NCI-H226 (cell line): ENCODE measurements around the gene ACYP1.

ENCODE experiments used
- DNase-seq: peaks from one replicate; pipeline ENCODE4 v3.0.0-alpha.2; 2015

ACYP1 gene

DNA sequence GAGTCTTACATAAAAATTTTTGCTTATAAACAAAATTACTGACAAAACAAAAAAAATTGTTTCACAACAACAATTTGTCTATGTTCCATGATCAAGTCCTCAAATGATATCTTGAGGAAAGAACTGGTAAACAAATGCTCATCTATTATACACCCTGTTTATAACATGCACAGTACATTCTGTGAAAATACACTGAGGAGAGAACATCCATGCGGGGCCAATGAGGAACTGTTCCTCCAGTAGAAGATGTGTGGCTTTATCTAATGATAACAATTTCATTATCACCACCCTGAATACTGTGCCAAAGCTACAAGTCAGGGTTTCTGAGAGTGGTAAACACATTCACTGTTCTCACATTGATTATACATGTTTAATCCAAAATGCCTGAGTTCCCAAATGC is 23.3 kb downstream of the ACYP1 start:
- no peak for DNase-seq

DNA sequence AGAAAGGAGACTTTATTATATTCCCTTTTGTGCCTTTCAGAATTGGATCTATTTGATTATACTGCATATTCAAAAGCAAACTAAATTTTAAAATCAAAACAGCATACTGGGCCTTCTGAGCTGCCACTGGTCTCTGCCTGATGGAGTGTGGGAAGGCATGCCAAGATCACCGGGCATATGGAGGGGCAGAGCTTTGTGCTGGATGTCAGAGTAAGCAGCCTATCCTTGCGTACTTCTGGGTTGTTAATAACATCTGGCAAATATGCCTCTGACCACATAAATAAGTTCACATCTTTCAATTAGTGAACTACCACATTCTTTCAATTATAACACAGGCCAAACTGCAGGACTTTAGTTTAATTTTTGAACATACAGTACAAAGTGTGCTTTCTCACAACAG is 30.9 kb downstream of the ACYP1 start:
- DNase-seq, result no peak

DNA sequence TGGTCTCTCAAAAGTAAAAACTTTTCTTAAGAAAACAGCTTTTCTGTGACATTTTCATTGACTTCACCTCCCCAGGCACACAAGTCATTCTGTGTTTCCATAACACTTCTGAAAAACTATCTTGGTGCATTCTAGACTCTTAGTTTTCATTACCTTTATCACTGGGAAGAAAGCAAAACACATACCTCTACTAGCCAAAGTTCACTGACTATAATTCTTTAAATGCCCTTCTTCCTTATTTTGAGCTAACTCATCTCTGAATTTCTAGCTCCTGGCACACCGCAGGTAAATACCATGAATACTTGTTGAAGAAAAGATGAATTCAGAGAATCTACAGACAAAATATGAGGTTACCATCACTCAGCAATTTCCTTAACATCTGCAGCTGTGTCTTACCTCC is 33.7 kb downstream of the ACYP1 start:
- no peak for DNase-seq

DNA sequence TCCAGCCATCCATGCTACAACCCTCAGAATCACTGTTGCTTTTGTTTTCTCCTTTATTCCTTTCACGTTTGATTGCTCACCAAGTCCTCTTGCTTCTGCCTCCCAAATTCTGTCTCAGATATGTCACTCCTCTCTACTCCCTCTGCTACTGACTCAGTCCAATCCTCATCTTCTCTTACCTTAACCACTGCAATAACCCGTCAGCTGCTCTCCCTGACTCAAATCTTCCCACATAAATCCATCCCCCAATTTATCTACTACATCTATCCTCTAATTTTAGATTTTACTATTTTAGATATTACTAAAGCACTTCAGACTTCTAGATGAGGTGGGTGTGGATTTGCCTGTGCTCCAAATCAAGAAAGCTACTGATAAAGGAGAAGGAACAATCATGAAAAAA is 37.9 kb downstream of the ACYP1 start:
- DNase-seq, result no peak

DNA sequence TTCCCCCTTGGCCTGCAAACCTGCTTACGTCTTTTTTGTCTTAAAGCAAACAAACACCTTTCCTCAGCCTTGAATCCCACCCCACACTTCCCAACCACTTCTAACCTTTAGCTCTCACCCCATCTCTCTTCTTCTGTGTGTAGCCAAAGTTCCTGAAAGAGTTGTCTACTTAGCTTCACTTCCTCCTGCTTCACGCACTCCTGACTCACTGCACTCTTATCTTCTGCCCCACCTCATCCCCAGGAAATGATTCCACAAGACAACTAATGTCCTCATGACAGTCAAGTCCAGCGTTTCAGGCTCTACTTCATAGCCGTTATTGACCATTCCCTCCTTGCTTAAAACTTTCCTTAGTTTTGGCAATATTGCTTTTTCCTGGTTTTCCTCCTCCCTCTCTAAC is 38.7 kb downstream of the ACYP1 start:
- DNase-seq, result peak; percentile 62

DNA sequence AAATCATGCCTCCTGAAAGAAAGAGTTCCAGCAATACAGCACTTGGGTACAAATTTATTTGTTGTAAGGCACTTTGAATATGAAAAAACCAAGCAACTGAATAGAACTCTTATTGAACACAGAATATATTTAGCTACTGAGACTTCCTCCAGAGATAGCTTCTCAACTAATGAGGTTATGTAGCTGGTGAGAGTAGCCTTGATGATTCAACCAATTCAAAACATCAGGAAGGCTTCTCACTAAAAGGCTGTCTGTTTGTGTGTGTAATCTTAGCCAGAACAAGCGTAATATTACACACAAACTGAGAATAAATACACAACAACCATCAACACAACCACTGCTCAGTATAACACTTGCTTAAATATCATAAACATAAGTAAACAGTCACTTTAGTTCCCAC is 40.7 kb downstream of the ACYP1 start:
- no peak for DNase-seq

DNA sequence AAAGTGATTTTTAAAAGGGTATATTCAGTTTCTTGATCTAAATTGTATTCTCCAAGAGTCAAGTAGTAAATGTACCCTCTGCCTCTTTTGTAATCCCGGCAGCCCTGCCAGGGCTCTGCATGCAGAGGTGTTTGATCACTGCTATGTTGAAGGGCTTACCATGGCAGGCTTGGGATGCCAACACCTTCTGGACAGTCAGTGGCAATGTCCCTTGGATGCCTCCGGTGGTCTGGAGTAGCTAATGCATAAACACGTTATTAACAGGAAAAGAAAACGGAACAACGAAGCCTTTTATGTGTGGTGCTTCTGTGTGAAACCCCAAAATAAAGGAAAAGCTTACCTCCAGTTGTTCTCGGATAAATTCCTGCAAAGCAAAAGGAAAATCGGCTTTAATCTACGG is 41.2 kb downstream of the ACYP1 start:
- DNase-seq, result no peak

DNA sequence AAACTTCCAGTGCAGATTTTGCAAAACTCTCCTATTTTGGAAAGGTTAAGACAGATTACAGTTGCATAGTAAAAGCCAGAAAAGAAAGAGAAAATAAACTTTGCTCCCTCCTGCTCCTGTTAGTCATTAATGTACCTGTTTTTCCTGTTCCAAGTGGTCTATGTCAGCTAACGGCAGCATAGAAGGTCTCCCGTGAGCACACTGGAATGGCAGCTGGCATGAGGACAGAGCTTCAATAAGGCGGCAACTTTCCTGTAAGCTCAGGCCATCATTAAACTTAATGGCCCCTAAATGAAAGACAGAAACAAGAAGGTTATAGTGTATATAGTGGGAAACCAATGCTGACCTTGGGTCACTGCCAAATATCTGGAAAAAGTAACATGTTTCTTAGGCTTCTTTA is 45.1 kb downstream of the ACYP1 start:
- no peak for DNase-seq

DNA sequence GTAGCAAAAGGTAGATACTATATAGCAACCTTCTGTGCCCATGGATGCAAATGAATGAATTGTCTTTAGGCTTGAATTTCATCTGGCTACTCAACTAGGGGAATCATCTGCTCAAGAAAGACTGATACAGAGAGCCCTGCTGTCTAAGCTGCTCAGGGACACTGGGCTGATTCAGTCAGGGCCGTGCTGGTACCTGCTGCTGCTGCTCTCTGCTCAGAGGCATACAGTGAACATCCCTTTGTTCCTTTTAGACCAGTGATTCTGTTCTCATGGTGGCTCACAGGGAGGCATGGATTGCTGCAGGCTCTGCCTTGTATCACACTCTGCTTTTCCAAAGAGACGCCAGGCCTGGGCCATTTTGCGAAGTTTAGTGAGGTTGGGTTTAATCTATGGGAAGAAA is 47.0 kb downstream of the ACYP1 start:
- DNase-seq, result no peak

DNA sequence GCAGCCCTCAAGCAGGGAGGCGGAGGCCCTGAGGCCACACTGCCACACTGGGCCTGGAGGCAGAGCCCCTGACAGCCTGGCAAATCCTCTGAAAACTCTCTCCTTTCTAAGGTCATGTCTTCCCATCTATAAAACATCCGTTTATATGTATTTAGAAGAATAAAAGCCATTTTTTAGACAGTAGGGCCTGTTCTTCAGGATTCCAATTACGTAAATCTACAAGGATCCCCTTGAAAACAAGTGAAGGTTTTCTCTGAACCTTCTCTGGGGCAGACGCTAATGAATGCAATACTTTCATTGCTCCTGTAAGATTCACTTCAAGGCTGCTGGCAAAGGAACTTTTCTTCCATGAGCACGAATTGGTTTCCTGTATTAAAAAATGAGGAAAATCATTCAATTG is 48.3 kb downstream of the ACYP1 start:
- DNase-seq, result no peak

DNA sequence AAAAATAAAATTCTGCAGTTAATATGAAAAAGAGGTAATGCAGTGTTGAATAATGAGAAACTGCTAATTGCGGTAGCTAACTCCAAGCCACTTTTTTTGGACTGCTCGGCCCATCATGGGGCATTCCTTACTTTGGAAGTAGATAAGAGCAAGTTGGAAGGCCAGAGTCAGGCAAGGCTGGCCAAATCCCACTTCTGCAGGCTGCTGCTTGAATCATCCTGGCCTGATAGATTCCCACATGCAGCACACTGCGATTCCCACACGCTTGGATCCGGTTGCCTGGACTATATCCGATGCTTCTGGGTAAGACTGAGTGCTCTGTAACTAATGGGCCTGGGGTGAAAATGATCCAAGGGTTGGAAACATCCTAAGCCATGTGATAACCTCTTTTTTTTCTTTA is 50.5 kb downstream of the ACYP1 start:
- DNase-seq, result no peak

DNA sequence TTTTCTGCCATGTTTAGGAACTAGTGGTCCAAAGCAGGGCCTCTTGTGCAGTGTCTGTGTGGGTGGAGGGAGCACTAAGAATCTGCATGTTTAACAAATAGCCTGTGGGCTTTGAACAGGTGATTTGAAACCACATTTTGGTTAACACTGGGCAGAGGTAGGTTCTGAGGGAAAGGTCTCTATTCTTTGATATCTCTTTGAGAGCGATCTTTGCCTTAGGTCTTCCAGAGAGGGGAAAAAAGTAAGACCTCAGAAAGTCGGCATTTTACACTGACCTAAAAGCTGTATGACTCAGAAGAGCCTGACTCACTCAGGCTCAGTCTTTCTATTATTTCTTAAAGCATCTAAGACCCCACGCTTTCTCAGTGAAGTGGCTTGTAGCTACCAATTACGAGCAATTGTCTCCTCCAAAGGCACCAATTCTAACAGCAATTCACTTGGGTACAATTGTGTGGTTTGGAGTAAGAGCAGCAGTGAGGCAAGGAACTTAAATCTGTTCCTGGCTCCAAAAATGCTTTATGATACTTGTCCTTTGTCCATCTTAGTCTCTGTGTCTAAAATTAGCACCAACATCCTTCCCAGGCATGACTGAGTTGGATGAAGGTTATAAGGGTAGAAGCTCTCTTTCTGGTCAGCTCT is 52.3 kb downstream of the ACYP1 start:
- peak; percentile 13 for DNase-seq

DNA sequence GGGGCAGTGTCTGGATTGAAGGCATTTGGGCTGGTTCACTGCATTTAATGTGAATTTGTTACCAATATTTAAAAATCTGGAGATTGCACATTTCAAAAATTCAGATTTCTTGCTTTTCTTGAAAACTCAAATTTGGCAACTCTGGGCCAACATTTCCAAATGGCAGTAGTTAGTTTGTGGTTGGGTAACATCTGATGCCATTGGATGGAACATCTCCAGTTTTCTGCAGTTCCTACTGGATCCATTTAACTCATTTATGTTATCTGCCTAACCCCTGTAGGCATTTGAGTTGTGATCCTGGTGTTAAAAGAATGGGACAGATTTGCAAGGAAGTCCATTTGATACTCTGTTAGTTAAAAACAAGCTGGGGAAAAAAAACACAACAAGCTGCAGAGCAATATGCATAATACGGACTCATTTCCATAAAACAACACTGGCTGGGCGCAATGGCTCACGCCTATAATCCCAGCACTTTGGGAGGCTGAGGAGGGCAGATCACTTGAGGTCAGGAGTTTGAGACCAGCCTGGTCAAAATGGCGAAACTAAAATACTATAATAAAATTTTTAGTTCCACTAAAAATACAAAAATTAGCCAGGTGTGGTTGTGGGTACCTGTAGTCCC is 53.2 kb downstream of the ACYP1 start:
- no peak for DNase-seq

DNA sequence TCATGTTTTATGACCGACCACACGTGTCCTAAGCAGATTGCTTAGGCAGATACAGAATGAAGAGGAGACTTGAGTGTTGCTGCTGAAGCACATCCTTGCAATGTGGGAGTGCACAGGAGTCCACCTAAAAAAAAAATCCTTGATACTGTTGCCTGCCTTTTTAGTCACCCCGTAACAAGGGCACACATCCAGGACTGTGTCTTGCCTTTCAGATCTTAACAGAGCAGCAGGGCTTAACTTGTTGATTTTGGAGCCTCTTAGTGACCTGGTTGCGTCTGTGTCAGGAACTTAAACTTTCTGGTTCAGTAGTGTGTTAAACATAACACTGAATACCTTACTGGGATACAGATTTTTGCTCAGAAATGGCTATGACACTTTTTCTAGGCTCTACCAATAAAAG is 54.6 kb downstream of the ACYP1 start:
- DNase-seq, result no peak

DNA sequence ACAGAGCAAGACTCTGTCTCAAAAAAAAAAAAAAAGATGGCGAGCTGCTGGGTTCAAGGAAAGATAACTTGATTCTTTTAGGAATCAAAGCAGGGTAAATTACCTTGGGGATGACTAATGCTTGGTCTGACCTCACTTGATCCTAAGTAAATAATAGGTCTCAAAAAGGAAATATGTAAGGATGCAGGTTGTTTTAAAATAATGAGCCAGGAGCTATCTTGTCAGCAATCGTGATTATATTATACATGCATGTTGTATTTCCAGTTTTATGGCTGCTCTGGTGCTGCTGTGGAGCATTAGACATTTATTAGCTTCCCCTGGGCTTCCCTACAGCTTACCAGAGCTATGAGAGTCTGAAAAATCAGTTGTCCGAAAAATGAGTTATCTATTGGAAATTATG is 58.5 kb downstream of the ACYP1 start:
- no peak for DNase-seq

DNA sequence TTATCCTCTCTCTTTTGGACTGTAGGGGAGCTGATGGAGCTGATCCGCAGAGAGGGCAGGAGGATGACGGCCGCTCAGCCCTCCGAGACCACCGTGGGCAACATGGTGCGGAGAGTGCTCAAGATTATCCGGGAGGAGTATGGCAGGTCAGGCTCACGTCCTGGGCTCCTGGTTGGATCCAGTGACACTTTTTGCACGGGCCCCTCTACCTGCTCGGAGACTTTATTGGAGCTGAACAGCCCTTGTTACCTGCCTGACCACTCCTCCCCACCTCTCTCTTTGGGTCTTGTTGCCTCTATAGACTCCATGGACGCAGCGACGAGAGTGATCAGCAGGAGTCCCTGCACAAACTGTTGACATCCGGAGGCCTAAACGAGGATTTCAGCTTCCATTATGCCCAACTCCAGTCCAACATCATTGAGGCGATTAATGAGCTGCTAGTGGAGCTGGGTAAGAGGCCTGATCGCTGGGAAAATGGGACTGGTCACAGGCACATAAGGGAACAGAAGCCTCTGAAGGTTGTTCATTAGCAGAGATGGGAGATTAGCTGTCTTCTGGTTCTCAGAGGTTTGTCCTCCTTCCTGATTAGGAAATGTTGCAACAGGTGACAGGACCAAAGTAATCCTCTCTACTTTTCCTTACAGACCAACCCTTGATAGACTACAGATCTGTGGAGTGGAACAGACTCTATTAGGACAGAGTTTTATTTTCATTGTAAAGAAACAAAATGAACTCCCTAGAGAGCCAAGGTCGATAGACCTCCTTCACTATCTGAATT is 60.4 kb downstream of the ACYP1 start:
- DNase-seq, result no peak
